ENCODE results near the gene DLG5.

Gene DLG5

GRCh38 chr10:77889277-77889903 is 37.2 kb downstream of the DLG5 start:
- TF ChIP-seq ZFX (IDR thresholded peaks at IDR 0.05) (peak; percentile 30; the same call in 1 of the 2 replicates), CTCF (conservative IDR thresholded peaks at IDR 0.05) (no peak)
- peak overlapping the region; percentile 98 for H3K27ac ChIP-seq

- no peak for TF ChIP-seq ZFX (IDR thresholded peaks at IDR 0.05)
- no peak for TF ChIP-seq CTCF (conservative IDR thresholded peaks at IDR 0.05)
- peak overlapping the region; percentile 98 for H3K27ac ChIP-seq
These were observed 38.2 kb downstream of the DLG5 start for GRCh38 chr10:77888356-77888703.

GRCh38 chr10:77887631-77888355 is 38.8 kb downstream of the DLG5 start:
- TF ChIP-seq CTCF (conservative IDR thresholded peaks at IDR 0.05) (no peak), ZFX (IDR thresholded peaks at IDR 0.05) (no peak)
- H3K27ac ChIP-seq, result peak overlapping the region; percentile 98

- TF ChIP-seq ZFX (IDR thresholded peaks at IDR 0.05), result no peak
- no peak for TF ChIP-seq CTCF (conservative IDR thresholded peaks at IDR 0.05)
- peak overlapping the region; percentile 98 for H3K27ac ChIP-seq
These were observed 39.7 kb downstream of the DLG5 start for GRCh38 chr10:77886795-77887355.

- H3K27ac ChIP-seq, result no peak overlapping the region
- TF ChIP-seq CTCF (conservative IDR thresholded peaks at IDR 0.05) (no peak), ZFX (IDR thresholded peaks at IDR 0.05) (no peak)
These were observed 42.4 kb downstream of the DLG5 start for GRCh38 chr10:77884181-77884580.

- no peak for TF ChIP-seq ZFX (IDR thresholded peaks at IDR 0.05)
- TF ChIP-seq CTCF (conservative IDR thresholded peaks at IDR 0.05), result no peak
- H3K27ac ChIP-seq, result peak overlapping the region; percentile 25; the same call in 1 of the 2 replicates
These were observed 44.9 kb downstream of the DLG5 start for GRCh38 chr10:77881636-77882035.

- no peak for TF ChIP-seq ZFX (IDR thresholded peaks at IDR 0.05)
- no peak for TF ChIP-seq CTCF (conservative IDR thresholded peaks at IDR 0.05)
- H3K27ac ChIP-seq, result peak overlapping the region; percentile 25; the same call in 1 of the 2 replicates
These were observed 45.3 kb downstream of the DLG5 start for GRCh38 chr10:77881222-77881621.
